Activated T-helper 1 cell treated with Interleukin-2 at 50 U/mL for 16 hours (primary cell): ENCODE results near the gene VPS13C.

Source experiments
- DNase-seq: peaks from one replicate; pipeline ENCODE4 v3.0.0-alpha.2; 2020; ENCODE audit warnings: low read depth

The VPS13C gene

GRCh38 chr15:61853195-61853594 is 207.1 kb downstream of the VPS13C start:
- DNase-seq: no peak

DNA sequence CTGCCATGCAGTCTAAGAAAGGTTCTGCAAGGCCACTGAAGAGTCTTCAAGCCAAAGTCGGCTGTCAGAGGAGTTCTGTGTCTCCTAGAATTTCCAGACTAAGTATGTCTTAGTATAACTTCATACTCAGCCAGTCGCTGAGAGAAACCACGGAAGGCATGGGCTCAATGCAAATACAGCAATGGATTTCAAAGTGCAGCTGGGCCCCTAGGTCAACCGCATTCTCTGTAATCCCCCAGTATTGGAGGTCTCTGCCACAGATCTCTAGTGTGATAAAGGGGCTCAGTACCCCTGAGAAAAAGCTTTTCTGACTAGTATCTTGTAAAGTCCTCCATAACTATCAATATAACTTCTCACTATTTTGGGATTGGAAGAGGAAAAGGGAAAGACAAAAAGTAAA is 208.3 kb downstream of the VPS13C start:
- DNase-seq: no peak

GRCh38 chr15:61849447-61849846 is 210.8 kb downstream of the VPS13C start:
- no peak for DNase-seq

DNA sequence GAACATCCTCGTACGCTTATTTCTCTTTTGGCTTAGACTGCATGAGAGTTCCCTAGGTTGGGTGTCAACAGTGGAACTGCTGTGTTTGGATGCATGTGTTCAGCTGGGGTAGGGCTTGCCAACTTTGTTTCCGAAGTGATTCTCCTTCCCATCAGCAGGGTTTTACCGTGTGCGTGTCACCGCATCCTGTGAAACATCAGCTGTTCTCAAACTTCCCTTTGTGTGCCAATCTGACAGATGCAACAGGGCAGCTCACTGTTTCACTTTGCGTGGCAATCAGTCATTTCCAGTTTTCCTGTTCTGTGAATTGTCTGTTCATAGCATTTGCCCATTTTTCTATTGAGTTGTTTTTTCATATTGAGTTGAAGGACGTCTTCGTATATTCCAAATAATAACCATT is 218.8 kb downstream of the VPS13C start:
- DNase-seq: no peak

- DNase-seq: no peak
These were observed 220.2 kb downstream of the VPS13C start for GRCh38 chr15:61840090-61840489.

DNA sequence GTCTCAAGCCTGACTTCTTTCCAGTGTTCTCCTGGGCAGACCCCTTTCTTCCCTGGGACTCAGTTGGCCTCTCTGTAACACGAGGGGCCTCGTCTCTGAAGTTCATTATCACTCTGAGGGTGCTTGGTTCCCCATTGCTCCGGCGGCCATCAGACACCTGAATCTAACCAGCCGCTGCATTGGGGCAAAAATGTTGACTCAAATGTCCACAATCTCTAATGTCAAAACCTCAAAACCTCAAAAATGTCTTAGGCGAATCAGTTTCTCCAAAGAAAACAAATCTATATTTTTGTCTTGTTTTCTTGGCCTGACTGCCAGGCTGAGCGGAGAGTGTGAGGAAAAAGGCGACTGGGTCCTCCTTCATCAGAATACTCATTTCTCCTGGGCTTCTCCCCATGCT is 220.7 kb downstream of the VPS13C start:
- DNase-seq: no peak

DNA sequence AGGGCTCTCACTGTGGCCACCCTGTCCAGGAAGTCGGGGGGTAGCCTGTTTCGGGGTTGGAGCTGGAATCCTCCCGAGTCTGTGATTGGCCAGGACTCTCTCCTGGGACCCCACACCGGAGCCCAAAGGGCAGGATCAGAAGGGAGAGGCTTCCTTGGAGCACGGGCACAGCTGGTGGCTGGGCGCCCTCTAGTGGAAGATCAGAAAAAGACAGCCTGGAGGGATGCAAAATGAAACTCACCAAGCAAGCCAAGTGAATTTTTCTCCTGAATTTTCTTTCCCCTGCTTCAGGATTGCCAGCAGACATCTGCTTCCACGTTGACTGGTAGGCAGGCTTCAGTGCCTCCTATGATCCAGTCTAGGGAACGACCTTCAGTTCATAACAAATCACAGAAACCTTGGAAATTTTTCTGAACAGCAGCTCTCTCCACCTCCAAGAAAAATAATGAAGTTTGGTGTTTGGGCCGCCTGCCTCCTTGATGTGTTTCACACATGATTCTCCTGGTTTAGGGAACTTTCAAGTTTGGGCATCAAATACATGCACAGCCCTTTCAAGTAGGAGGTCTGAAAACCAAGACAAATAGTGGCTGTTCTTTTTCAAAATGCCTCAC is 224.6 kb downstream of the VPS13C start:
- peak; percentile 25 for DNase-seq

- DNase-seq: no peak
These were observed 225.2 kb downstream of the VPS13C start for GRCh38 chr15:61835029-61835428.

GRCh38 chr15:61834076-61834697 is 226.1 kb downstream of the VPS13C start:
- DNase-seq: peak; percentile 45

DNA sequence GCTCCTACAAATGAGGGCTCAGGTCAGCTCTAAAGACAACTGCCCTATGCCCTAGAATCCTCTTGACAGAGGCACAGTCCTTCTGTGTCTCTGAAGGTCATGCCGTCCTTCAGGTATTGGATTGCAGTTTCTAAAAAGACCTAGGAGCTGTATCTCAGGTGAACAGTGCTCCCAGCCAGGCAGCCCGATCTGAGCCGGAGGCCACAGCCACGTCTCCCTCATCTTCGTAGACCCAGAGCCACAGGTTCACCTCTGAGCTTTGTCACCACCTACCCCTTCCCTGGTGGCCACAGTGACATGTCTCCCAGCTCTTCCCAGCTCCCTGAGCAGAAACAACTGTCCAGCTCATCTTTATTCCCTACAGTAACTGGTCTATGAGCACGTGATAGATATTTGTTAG is 228.0 kb downstream of the VPS13C start:
- no peak for DNase-seq

GRCh38 chr15:61831505-61831921 is 228.7 kb downstream of the VPS13C start:
- no peak for DNase-seq

DNA sequence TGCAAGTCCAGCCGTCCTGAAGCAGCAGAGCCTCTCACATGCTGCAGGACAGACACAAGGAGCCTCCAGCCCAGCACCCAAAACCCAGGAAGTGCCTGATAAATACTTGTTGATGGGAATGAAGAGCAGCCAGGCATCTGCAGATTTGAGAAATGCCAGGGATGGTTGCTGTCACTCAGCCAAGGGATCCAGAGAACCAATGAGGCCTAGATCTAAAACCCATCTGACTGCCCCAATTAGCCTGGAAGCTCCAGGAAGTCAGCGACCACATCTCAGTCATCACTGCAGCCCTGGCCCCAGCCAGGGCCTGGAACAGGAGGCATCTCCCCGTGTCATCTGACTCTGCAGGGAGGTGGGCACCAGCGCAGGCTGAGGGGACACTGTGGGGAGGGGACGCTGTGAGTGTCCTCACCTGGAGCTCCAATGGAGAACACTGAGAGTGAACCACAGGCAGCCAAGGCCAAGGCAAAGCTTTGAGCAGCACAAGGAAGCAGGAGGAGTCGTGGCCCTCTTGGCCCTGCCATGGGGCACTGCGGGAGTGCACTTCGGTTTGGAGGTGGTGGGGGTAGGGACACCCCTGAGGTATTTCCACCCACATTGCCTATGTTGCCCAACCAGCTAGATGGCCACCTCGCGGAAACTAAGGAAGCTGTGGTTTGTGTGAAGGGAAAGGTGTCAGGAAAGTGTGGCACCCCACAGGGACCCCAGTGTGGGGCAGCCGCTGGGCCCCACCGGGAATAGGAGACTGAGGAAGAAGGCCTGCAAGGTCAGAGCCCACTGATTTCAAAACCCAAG is 229.5 kb downstream of the VPS13C start:
- DNase-seq: no peak

DNA sequence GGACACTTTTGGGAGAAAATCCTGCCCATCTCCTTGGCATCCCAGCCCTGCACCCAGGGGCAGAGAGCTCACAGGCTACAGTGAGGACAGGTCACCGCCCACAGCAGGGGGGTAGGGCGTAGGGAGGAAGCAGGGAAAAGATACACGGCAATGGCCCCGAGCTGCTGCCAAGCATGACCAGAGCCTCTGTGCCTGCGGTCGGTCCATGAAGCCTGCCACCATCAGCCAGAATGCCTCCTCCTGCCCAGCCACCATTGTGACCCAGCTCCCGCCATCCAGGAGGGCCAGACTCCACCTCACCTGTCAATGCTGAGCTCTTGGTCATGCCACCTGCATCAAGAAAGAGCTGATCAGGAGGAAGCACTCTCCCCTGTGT is 230.7 kb downstream of the VPS13C start:
- no peak for DNase-seq

GRCh38 chr15:61828860-61829513 is 231.3 kb downstream of the VPS13C start:
- DNase-seq: no peak

GRCh38 chr15:61828008-61828407 is 232.2 kb downstream of the VPS13C start:
- no peak for DNase-seq

DNA sequence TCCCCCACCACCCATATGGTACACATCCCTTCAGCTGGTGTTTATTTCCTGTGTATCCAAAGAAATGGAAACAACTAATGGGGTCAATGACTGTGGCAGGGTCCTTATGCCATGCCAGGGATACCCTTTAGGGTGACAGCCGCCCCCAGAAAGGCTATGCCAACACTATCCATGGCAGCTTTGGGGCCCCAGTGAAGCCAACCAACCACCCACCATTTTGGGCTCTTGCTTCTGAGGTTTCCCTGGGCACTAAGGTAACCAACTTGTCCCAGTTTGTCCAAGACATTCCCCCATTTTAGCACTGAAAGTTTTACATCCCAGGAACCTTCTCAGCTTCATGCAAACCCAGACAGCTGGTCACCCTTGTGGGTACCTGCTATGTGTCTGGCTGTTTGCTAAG is 233.1 kb downstream of the VPS13C start:
- DNase-seq: no peak

- DNase-seq: no peak
These were observed 236.0 kb downstream of the VPS13C start for GRCh38 chr15:61824291-61824690.

GRCh38 chr15:61822511-61822910 is 237.7 kb downstream of the VPS13C start:
- no peak for DNase-seq

DNA sequence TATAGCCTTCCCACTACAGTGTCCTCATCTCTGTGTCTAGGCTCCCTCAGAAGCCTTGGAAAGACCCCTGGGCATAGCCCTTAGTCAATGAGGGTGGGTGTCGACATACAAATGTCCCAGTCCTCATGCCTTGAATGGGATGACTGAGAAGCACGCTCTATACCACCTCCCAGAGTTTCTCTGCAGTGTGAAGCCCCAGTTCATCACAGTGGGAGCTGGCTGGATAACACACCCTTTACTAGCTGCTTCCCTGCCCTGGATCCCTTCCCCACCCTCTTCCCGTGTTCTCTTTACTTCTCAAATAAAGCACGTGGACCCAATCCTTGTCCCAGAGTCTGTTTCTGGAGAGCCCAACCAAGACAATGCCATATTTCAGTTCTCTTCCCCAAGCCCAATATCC is 239.3 kb downstream of the VPS13C start:
- DNase-seq: no peak

DNA sequence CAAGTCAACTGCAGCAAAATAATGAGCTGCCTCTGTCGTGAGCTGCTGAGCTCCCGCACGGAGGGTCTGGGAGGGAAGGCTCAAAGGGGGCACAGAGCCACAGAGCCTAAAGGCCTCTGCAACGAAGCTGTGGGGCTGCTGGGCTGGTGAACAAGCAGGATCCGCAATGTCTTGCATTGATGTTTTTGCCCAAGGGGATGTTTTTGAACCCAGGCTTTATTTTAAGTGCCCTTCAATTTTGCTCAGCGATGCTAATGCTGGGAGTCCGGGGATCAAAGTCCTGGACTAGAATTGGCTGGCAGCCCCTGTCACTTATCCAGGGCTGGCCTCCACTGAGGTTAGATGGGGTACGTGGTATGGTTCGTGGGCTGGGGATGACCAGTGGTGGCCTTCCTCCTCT is 240.0 kb downstream of the VPS13C start:
- no peak for DNase-seq

DNA sequence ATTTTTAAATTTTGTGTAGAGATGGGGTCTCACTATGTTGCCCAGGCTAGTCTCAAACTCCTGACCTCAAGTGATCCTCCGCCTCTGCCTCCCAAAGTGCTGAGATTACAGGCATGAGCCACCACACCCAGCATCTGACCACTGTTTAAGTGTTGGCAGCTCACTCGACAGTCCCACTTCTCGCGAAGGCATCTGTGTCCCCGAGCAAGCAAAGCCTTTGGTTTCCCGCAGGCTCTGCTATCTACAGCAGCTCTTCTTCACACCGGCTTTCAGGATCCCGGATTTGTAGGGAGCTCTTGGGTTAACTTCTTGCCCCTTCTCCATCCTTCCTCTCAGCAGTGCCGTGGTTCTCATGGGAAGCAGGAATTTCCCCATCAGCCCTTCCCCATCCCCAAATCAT is 240.9 kb downstream of the VPS13C start:
- DNase-seq: no peak

- DNase-seq: no peak
These were observed 241.4 kb downstream of the VPS13C start for GRCh38 chr15:61818801-61819200.

- no peak for DNase-seq
These were observed 243.4 kb downstream of the VPS13C start for GRCh38 chr15:61816856-61817255.
